ENCODE measurements around the gene SYNPO.
A peak's percentile ranks its signal among the peaks of the same experiment; 100 is the strongest.

SYNPO gene

GRCh38 chr5:150665044-150665443 is 24.6 kb downstream of the SYNPO start:
- no peak overlapping the region for H3K27ac ChIP-seq
- no peak overlapping the region for H3K4me2 ChIP-seq (ENCODE audit: low read length)
- H2AFZ ChIP-seq = no peak overlapping the region
- H3K9ac ChIP-seq = no peak overlapping the region
- no peaks in the 10 kb centered on the region for H3K27me3 ChIP-seq (ENCODE audit: control insufficient read depth, insufficient read depth, low read length)
- no peaks in the 10 kb centered on the region for H3K9me3 ChIP-seq (ENCODE audit: control insufficient read depth, low read length)
- no peaks in the 10 kb centered on the region for H3K36me3 ChIP-seq (ENCODE audit: control insufficient read depth, insufficient read depth, low read length)
- no peaks in the 10 kb centered on the region for H3K79me2 ChIP-seq
- TF ChIP-seq, protein P1, sequence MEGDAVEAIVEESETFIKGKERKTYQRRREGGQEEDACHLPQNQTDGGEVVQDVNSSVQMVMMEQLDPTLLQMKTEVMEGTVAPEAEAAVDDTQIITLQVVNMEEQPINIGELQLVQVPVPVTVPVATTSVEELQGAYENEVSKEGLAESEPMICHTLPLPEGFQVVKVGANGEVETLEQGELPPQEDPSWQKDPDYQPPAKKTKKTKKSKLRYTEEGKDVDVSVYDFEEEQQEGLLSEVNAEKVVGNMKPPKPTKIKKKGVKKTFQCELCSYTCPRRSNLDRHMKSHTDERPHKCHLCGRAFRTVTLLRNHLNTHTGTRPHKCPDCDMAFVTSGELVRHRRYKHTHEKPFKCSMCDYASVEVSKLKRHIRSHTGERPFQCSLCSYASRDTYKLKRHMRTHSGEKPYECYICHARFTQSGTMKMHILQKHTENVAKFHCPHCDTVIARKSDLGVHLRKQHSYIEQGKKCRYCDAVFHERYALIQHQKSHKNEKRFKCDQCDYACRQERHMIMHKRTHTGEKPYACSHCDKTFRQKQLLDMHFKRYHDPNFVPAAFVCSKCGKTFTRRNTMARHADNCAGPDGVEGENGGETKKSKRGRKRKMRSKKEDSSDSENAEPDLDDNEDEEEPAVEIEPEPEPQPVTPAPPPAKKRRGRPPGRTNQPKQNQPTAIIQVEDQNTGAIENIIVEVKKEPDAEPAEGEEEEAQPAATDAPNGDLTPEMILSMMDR (IDR thresholded peaks at IDR 0.05) = no peak
- peaks cover 4% of the 10 kb centered on the region for H3K4me1 ChIP-seq
- no peak overlapping the region for H3K4me3 ChIP-seq (ENCODE audit: low read depth, low read length)

DNA sequence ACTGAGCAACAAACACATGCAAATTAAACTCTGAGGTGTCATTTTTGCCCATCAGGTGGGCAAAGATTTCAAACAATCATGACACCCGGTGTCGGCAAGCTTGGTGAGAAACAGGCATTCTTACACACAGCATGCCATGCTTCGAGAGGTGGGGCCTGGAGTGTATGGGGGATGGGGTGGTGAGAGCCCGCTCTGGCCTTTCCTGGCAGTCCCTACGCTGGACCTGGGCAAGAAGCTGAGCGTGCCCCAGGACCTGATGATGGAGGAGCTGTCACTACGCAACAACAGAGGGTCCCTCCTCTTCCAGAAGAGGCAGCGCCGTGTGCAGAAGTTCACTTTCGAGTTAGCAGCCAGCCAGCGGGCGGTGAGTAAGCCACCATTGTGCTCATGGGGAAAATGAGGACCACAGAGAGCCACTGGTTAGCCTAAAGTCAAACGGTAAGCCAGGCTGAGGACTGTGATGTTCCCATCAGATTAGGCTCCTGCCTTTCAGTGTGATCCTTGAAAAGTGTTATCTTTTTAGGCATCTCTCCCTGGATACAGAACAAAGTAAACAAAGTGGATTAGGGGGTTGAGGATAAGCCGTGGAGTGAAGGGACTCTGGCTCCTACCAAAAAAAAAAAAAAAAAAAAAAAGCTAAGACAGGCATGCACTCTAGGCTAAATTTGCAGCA is 30.0 kb downstream of the SYNPO start:
- H3K4me2 ChIP-seq (ENCODE audit: low read length) = no peak overlapping the region
- TF ChIP-seq, protein P1 (IDR thresholded peaks at IDR 0.05) = no peak

DNA sequence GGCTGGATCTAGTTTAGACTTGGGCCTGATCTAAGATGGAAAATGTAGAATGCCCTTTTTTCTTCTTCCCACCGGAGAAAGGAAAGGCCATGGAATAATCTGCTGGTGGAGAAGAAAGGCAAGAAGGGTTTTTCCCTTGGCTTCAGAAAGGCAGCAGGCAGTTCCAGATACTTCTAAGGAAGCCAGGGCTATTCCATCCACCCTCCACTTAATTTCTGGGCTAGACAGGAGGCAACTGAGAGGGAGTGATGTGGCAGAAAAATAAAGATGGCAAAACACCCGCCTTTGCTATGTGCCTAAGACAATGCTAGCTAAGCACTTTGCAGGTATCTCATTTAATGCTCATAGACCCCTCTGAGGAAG is 30.5 kb downstream of the SYNPO start:
- H3K4me3 ChIP-seq (ENCODE audit: low read depth, low read length) = no peak overlapping the region
- H3K27ac ChIP-seq = no peak overlapping the region

More for the DNA sequence above, 30.0 kb downstream of the SYNPO start:
- H3K36me3 ChIP-seq (ENCODE audit: control insufficient read depth, insufficient read depth, low read length) = no peaks in the 10 kb centered on the region
- no peaks in the 10 kb centered on the region for H3K27me3 ChIP-seq (ENCODE audit: control insufficient read depth, insufficient read depth, low read length)
- no peaks in the 10 kb centered on the region for H3K4me1 ChIP-seq
- H3K79me2 ChIP-seq = no peaks in the 10 kb centered on the region
- no peak overlapping the region for H3K9ac ChIP-seq
- H3K27ac ChIP-seq = no peak overlapping the region
- no peak overlapping the region for H3K4me3 ChIP-seq (ENCODE audit: low read depth, low read length)
- H2AFZ ChIP-seq = no peak overlapping the region
- H3K9me3 ChIP-seq (ENCODE audit: control insufficient read depth, low read length) = no peaks in the 10 kb centered on the region

DNA sequence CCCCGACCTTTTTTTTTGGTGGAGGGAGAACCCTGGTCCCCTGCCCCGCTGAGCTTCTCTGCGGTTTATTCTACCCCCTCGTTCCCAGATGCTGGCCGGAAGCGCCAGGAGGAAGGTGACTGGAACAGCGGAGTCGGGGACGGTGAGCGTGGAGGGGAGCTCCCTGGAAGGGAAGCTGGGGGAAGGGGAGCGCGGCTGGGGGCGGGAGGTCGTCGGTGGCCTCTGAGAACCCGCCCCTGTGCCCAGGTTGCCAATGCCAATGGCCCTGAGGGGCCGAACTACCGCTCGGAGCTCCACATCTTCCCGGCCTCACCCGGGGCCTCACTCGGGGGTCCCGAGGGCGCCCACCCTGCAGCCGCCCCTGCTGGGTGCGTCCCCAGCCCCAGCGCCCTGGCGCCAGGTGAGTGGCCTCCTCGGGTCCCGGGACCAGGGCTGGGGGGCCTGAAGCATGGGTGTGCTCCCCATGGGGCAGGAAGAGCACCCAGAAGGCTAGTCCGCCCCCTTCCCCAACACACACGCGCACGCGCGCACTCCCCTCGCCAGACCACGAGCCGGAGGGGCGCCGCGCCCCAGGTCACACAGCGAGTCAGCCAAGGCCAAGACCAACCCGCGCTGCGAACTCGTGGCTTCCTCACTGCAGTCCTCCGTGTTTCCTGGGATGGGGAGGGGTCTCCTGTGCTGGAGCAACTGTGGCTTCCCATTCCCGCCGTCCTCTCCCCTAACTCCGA is 31.2 kb downstream of the SYNPO start:
- no peaks in the 10 kb centered on the region for H3K27me3 ChIP-seq (ENCODE audit: control insufficient read depth, insufficient read depth, low read length)
- peak overlapping the region; percentile 43 for H3K4me2 ChIP-seq (ENCODE audit: low read length)
- no peaks in the 10 kb centered on the region for H3K79me2 ChIP-seq
- no peaks in the 10 kb centered on the region for H3K9me3 ChIP-seq (ENCODE audit: control insufficient read depth, low read length)
- no peaks in the 10 kb centered on the region for H3K36me3 ChIP-seq (ENCODE audit: control insufficient read depth, insufficient read depth, low read length)
- no peaks in the 10 kb centered on the region for H3K4me1 ChIP-seq
- no peak overlapping the region for H3K9ac ChIP-seq
- TF ChIP-seq, protein P1 (IDR thresholded peaks at IDR 0.05) = no peak
- H2AFZ ChIP-seq = peak overlapping the region; percentile 61
- no peak overlapping the region for H3K27ac ChIP-seq
- H3K4me3 ChIP-seq (ENCODE audit: low read depth, low read length) = no peak overlapping the region

More for the DNA sequence above, 30.5 kb downstream of the SYNPO start:
- Histone ChIP-seq H3K4me2 (ENCODE audit: low read length) (no peak overlapping the region), H3K4me1 (no peaks in the 10 kb centered on the region), H3K9me3 (ENCODE audit: control insufficient read depth, low read length) (no peaks in the 10 kb centered on the region), H2AFZ (no peak overlapping the region), H3K9ac (no peak overlapping the region), H3K36me3 (ENCODE audit: control insufficient read depth, insufficient read depth, low read length) (no peaks in the 10 kb centered on the region), H3K27me3 (ENCODE audit: control insufficient read depth, insufficient read depth, low read length) (no peaks in the 10 kb centered on the region), H3K79me2 (no peaks in the 10 kb centered on the region)
- TF ChIP-seq, protein P1 (IDR thresholded peaks at IDR 0.05) = no peak

All from parathyroid adenoma (tissue), 2 donors.